Measurements from ENCODE around the gene RPL18.

- TF ChIP-seq CTCF (IDR thresholded peaks at IDR 0.05) = no peak
- TF ChIP-seq POLR2A (IDR thresholded peaks at IDR 0.05) = no peak
These were observed 40.1 kb downstream of the RPL18 start for GRCh38 chr19:48578891-48579290.

Measured in lower leg skin (tissue), 3 donors.